ENCODE data around the gene PLD1.

Gene PLD1

GRCh38 chr3:171839270-171839669, 29.0 kb upstream of the PLD1 start:
- Histone ChIP-seq H3K9me2 (replicated peaks; ENCODE audit: low read depth, low read length) (no peaks in the 10 kb centered on the region), H4K20me1 (ENCODE audit: insufficient read depth, low read length, poor library complexity, severe bottlenecking) (no peaks in the 10 kb centered on the region), H3F3A (ENCODE audit: low read depth) (no peaks in the 10 kb centered on the region), H3K36me3 (ENCODE audit: insufficient read depth, low read length) (no peaks in the 10 kb centered on the region), H3K4me3 (ENCODE audit: low read length, poor library complexity, severe bottlenecking) (no peak overlapping the region), H3K79me2 (ENCODE audit: insufficient read depth, low read length) (no peaks in the 10 kb centered on the region), H3K27me3 (ENCODE audit: insufficient read depth, low read length, poor library complexity, severe bottlenecking) (no peaks in the 10 kb centered on the region), H2AFZ (ENCODE audit: low read length) (no peak overlapping the region), H3K9me3 (ENCODE audit: insufficient read depth, low read depth, low read length) (no peaks in the 10 kb centered on the region), H3K9ac (ENCODE audit: low read depth, low read length, poor library complexity, severe bottlenecking) (no peak overlapping the region), H3K4me1 (ENCODE audit: insufficient read depth, low read length, poor library complexity, severe bottlenecking) (no peaks in the 10 kb centered on the region), H3K4me2 (ENCODE audit: low read depth, low read length, poor library complexity, severe bottlenecking) (no peak overlapping the region)
- TF ChIP-seq CTCF (conservative IDR thresholded peaks at IDR 0.05; ENCODE audit: low read length) (no peak), EZH2phosphoT487 (IDR thresholded peaks at IDR 0.05; ENCODE audit: borderline replicate concordance) (no peak)

- Histone ChIP-seq H3K4me3 (ENCODE audit: low read length, poor library complexity, severe bottlenecking) (no peak overlapping the region), H3K4me2 (ENCODE audit: low read depth, low read length, poor library complexity, severe bottlenecking) (no peak overlapping the region), H2AFZ (ENCODE audit: low read length) (no peak overlapping the region)
Observed at GRCh38 chr3:171838218-171838720, 28.0 kb upstream of the PLD1 start.

GRCh38 chr3:171837698-171838097, 27.4 kb upstream of the PLD1 start:
- Histone ChIP-seq H3K4me1 (ENCODE audit: insufficient read depth, low read length, poor library complexity, severe bottlenecking) (no peaks in the 10 kb centered on the region), H3K36me3 (ENCODE audit: insufficient read depth, low read length) (no peaks in the 10 kb centered on the region), H3K9me2 (replicated peaks; ENCODE audit: low read depth, low read length) (no peaks in the 10 kb centered on the region), H4K20me1 (ENCODE audit: insufficient read depth, low read length, poor library complexity, severe bottlenecking) (no peaks in the 10 kb centered on the region), H3K27me3 (ENCODE audit: insufficient read depth, low read length, poor library complexity, severe bottlenecking) (no peaks in the 10 kb centered on the region), H3K4me3 (ENCODE audit: low read length, poor library complexity, severe bottlenecking) (no peak overlapping the region), H2AFZ (ENCODE audit: low read length) (no peak overlapping the region), H3K9ac (ENCODE audit: low read depth, low read length, poor library complexity, severe bottlenecking) (no peak overlapping the region), H3K4me2 (ENCODE audit: low read depth, low read length, poor library complexity, severe bottlenecking) (no peak overlapping the region), H3K9me3 (ENCODE audit: insufficient read depth, low read depth, low read length) (no peaks in the 10 kb centered on the region), H3F3A (ENCODE audit: low read depth) (no peaks in the 10 kb centered on the region), H3K79me2 (ENCODE audit: insufficient read depth, low read length) (no peaks in the 10 kb centered on the region)
- TF ChIP-seq CTCF (conservative IDR thresholded peaks at IDR 0.05; ENCODE audit: low read length): no peak
- no peak for TF ChIP-seq EZH2phosphoT487 (IDR thresholded peaks at IDR 0.05; ENCODE audit: borderline replicate concordance)

More at GRCh38 chr3:171838218-171838720, 28.0 kb upstream of the PLD1 start:
- TF ChIP-seq CTCF (conservative IDR thresholded peaks at IDR 0.05; ENCODE audit: low read length) (no peak), EZH2phosphoT487 (IDR thresholded peaks at IDR 0.05; ENCODE audit: borderline replicate concordance) (no peak)
- Histone ChIP-seq H3K79me2 (ENCODE audit: insufficient read depth, low read length) (no peaks in the 10 kb centered on the region), H3K9ac (ENCODE audit: low read depth, low read length, poor library complexity, severe bottlenecking) (no peak overlapping the region), H3K9me2 (replicated peaks; ENCODE audit: low read depth, low read length) (no peaks in the 10 kb centered on the region), H3K27me3 (ENCODE audit: insufficient read depth, low read length, poor library complexity, severe bottlenecking) (no peaks in the 10 kb centered on the region), H3K4me1 (ENCODE audit: insufficient read depth, low read length, poor library complexity, severe bottlenecking) (no peaks in the 10 kb centered on the region), H3F3A (ENCODE audit: low read depth) (no peaks in the 10 kb centered on the region), H3K36me3 (ENCODE audit: insufficient read depth, low read length) (no peaks in the 10 kb centered on the region), H4K20me1 (ENCODE audit: insufficient read depth, low read length, poor library complexity, severe bottlenecking) (no peaks in the 10 kb centered on the region), H3K9me3 (ENCODE audit: insufficient read depth, low read depth, low read length) (no peaks in the 10 kb centered on the region)
